LNCaP clone FGC (cell line): Measurements from ENCODE around the gene IQCF2.
"Not testable (repeated sequence)": the region's sequence is repeated elsewhere in the genome, so short reads cannot be mapped to it uniquely, and the experiment has no call there.

Experiments
- DNase-seq: peaks from one replicate; pipeline ENCODE4 v3.0.0-alpha.2; 2011; ENCODE audit warnings: low read depth
- H3K4me3 ChIP-seq: 2 replicates; pipeline ENCODE4 v1.5.1; 2011; ENCODE audit warnings: mild to moderate bottlenecking, low read depth, low read length, control low read depth
- CTCF ChIP-seq: IDR thresholded peaks from 2 replicates; pipeline ENCODE4 v1.5.1; 2012; ENCODE audit warnings: mild to moderate bottlenecking; ENCODE audit not compliant: control insufficient read depth, insufficient read depth; ENCODE audit errors: extremely low read depth

Gene IQCF2

GRCh38 chr3:51891242-51892039 is 30.0 kb downstream of the IQCF2 start:
- DNase-seq: no peak
- no peak overlapping the region for H3K4me3 ChIP-seq
- no peak for TF ChIP-seq CTCF

DNA sequence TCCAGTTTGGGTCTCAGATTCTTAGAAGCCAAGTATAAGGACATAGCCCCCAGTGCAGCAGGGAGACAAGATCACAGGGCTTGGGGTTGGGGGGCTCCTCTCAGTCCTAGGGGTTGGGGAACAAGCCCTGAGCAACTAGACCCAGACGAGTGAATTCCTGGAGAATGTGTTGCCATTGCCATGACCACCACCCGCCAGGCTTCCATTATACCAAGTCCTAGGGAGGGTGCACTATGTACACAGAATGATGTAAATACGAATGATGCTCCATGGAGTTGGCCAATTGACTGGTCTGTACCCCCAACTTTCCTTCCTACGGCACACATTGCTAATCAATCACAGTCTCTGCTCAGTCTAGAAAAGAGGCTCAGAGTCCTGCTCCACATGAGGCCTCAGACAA is 33.0 kb downstream of the IQCF2 start:
- no peak for DNase-seq
- H3K4me3 ChIP-seq: no peak overlapping the region
- TF ChIP-seq CTCF: no peak

- no peak overlapping the region for H3K4me3 ChIP-seq
- no peak for DNase-seq
- no peak for TF ChIP-seq CTCF
Observed at GRCh38 chr3:51894939-51895338, 33.5 kb downstream of the IQCF2 start.

DNA sequence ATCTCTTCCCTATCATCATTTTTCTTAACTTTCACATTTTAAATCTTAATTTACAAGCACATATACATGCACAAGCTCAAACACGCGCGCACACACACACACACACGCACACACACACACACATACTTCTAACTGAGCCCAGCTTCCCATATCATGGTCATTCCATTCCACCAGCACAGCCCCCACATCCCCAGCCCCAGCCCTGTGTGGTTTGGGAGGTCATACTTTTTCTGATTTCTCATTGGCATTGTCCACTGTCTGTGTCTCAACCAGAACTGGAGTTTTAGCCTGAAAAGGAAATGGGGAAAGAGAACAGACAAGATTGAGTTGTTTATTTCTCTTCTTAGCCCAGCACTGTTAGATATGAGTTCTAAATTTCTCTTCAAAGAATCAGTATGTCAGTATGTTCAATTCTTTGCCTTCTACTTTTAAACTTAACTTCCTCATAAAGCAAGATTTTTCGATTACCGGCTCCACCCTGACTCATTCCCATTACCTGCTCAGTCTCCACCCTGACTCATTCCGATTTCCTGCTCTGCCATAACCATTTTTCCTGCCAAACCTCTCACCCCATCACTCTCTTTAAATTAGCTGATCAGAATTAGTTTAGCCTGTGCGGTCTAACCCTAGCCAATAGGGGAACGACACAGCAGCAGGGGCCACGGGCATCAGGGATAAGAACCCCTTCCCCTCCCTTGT is 35.3 kb downstream of the IQCF2 start:
- no peak overlapping the region for H3K4me3 ChIP-seq
- DNase-seq: no peak
- TF ChIP-seq CTCF: no peak

- DNase-seq: no peak
- no peak for TF ChIP-seq CTCF
- no peak overlapping the region for H3K4me3 ChIP-seq
Observed at GRCh38 chr3:51897391-51897790, 36.0 kb downstream of the IQCF2 start.

GRCh38 chr3:51900043-51900442 is 38.6 kb downstream of the IQCF2 start:
- DNase-seq, H3K4me3 ChIP-seq: not testable (repeated sequence)

DNA sequence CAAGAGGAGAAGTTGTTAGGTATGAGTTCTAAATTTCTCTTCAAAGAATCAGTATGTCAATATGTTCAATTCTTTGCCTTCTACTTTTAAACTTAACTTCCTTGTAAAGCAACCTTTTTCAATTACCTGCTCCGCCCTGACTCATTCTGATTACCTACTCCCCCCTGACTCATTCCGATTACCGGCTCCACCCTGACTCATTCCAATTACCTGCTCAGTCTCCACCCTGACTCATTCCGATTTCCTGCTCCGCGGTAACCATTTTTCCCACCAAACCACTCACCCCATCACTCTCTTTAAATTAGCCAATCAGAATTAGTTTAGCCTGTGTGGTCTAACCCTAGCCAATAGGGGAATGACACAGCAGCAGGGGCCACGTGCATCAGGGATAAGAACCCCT is 40.9 kb downstream of the IQCF2 start:
- DNase-seq, H3K4me3 ChIP-seq: not testable (repeated sequence)
